ENCODE data around the gene MRPL46.
"Not testable (repeated sequence)": the region's sequence is repeated elsewhere in the genome, so short reads cannot be mapped to it uniquely, and the experiment has no call there.

Gene MRPL46

DNA sequence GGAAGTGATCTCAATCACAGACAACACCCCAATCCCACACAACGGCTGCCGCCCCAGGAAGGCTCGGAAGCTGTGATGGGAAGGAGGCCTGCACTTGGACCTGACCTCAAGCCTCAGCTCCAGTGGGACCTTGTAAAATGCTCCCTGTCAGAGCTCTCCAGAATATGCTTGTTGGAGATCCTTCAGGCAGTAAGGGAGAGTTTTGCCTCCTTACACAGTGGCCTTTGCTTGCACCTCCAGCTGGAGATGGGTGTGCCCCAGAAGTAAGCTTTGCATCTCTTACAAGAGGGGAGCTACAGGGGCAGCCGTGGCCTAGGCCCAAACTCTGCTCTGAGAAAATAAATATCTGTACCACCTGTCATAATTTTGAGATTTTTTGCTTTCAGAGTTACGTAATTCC is 10.7 kb upstream of the MRPL46 start:
- TF ChIP-seq FOXK2 (IDR thresholded peaks at IDR 0.05): no peak
- TF ChIP-seq SUZ12 (IDR thresholded peaks at IDR 0.05): no peak
- no peak for TF ChIP-seq FOXM1 (IDR thresholded peaks at IDR 0.05; ENCODE audit: borderline replicate concordance)
- TF ChIP-seq ARNT (IDR thresholded peaks at IDR 0.05): no peak
- ChIA-PET POLR2A (interaction anchor here (1.6 kb wide), 2 partner anchors 10 kb away, joined by 4 to 5 read pairs; partner anchors contain the start of genes MRPL46 and MRPS11), CTCF (interaction anchor here (0.6 kb wide), 1 partner anchor 140 kb away, joined by 3 read pairs; no protein-coding TSS in a partner anchor)
- DNase-seq (ENCODE audit: extremely low spot score): no peak

DNA sequence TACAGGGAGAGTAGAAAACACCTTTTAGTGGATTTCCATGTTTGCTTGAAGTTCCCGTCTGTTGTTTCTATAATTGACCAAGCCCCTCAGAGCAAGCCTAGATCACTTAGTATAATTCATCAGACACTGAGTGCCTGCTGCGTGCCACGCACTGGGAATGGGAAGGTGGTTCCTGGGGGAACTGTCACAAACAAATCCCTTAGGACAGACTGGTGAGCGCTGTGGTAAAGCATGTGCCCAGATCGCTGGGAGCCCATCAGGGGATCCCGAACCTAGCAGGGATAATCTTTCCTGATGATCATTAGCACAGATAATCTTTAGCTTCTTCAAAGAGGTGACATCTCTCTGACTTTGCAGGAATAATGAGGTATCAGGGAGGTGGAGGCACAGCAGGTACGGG is 9.9 kb upstream of the MRPL46 start:
- TF ChIP-seq SP1 (IDR thresholded peaks at IDR 0.05): no peak
- TF ChIP-seq ARNT (IDR thresholded peaks at IDR 0.05): no peak
- no peak for TF ChIP-seq FOXM1 (IDR thresholded peaks at IDR 0.05; ENCODE audit: borderline replicate concordance)
- no peak for TF ChIP-seq TARDBP (IDR thresholded peaks at IDR 0.05)
- no peak for TF ChIP-seq FOXK2 (IDR thresholded peaks at IDR 0.05)
- no peak for TF ChIP-seq FOXA1 (IDR thresholded peaks at IDR 0.05)
- ChIA-PET POLR2A (interaction anchor here (1.6 kb wide), 1 partner anchor 9 kb away, joined by 4 read pairs; the partner anchor contains the start of gene MRPS11), CTCF (interaction anchor here (0.5 to 0.8 kb wide), 3 partner anchors 101 to 501 kb away, joined by 3 to 7 read pairs (median 4); no protein-coding TSS in a partner anchor)
- DNase-seq (ENCODE audit: extremely low spot score): no peak

DNA sequence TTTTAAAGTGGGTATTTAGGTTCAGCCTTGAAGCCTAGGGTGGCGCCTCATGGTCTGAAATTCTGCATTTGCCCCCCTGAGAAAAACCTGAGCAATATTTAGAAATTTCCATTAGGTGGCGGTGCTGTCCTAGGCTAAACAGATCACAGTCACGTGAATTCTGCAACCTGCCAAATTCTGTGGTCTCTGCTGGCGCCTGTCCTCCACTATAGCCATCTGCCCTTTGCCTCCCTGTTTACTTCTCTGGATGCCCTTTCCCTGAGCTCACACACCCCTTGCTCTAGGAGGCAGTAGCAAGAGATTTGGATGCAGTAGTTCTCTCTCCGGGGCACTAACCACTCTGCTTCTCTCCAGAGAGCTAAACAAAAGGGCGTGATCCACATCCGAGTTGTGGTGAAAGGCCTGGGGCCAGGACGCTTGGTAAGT is 9.5 kb upstream of the MRPL46 start:
- TF ChIP-seq LEF1 (IDR thresholded peaks at IDR 0.05; ENCODE audit: borderline replicate concordance) (no peak), SP1 (IDR thresholded peaks at IDR 0.05) (no peak), SUZ12 (IDR thresholded peaks at IDR 0.05) (no peak)
- POLR2A ChIA-PET: interaction anchor here (1.6 kb wide), 1 partner anchor 9 kb away, joined by 4 read pairs; the partner anchor contains the start of gene MRPS11
- peak; percentile 70 for DNase-seq (ENCODE audit: extremely low spot score)
- CTCF ChIA-PET: interaction anchor here (0.5 to 0.8 kb wide), 3 partner anchors 101 to 502 kb away, joined by 3 to 7 read pairs (median 4); no protein-coding TSS in a partner anchor

DNA sequence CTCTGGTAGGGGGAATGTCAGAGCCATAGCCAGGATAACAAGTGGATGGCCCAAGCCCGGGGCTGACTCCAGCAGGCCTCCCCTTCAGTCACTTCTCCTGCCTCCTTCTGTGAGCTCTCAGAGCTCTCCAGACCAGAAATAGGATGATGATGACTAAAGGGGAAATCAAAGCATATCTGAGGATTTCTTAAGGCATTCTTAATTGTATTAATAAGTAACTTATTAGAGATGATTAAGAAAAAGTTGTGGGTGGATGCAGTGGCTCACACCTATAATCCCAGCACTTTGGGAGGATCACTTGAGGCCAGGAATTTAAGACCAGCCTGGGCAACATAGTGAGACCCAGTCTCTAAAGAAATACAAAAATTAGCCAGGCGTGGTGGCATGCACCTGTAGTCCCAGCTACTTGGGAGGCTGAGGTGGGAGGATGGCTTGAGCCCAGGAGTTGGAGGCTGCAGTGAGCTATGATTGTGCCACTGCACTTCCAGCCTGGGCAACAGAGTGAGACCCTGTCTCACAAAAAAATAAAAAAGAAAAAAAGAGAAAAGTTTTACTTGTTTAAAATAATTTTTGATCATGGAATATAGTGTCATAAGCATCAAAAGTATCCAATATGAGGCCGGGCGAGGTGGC is 6.6 kb upstream of the MRPL46 start:
- DNase-seq (ENCODE audit: extremely low spot score); POLR2A ChIA-PET: not testable (repeated sequence)
- CTCF ChIA-PET: interaction anchor here (1.5 kb wide), 1 partner anchor 144 kb away, joined by 7 read pairs; no protein-coding TSS in a partner anchor

DNA sequence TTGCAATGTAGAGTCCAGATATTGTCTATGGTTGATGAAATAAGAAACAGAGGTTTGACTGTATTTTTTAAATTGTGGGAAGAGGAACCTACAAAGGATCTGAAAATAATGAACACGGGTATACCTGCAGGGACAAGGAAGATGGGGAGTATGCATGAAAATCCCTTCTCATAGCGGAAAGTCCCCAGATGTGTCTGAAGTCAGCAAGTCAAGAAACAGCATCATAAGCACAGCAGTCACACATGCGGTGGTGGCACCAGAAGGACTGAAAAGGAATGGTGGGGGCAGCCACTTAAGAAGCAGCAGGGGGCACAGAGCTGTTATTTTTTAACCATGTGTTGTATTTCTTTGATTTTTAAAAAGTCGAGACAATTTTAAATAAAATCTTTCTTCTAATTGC is 5.0 kb upstream of the MRPL46 start:
- TF ChIP-seq HDGF (IDR thresholded peaks at IDR 0.05; ENCODE audit: borderline replicate concordance) (no peak), L3MBTL2 (conservative IDR thresholded peaks at IDR 0.05) (no peak)
- TF ChIP-seq, protein P1, sequence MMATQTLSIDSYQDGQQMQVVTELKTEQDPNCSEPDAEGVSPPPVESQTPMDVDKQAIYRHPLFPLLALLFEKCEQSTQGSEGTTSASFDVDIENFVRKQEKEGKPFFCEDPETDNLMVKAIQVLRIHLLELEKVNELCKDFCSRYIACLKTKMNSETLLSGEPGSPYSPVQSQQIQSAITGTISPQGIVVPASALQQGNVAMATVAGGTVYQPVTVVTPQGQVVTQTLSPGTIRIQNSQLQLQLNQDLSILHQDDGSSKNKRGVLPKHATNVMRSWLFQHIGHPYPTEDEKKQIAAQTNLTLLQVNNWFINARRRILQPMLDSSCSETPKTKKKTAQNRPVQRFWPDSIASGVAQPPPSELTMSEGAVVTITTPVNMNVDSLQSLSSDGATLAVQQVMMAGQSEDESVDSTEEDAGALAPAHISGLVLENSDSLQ (IDR thresholded peaks at IDR 0.05): no peak
- CTCF ChIA-PET: interaction anchor here (0.6 to 0.9 kb wide), 2 partner anchors 150 to 388 kb away, joined by 3 read pairs; no protein-coding TSS in a partner anchor
- no peak for DNase-seq (ENCODE audit: extremely low spot score)
- POLR2A ChIA-PET: no interaction called here

DNA sequence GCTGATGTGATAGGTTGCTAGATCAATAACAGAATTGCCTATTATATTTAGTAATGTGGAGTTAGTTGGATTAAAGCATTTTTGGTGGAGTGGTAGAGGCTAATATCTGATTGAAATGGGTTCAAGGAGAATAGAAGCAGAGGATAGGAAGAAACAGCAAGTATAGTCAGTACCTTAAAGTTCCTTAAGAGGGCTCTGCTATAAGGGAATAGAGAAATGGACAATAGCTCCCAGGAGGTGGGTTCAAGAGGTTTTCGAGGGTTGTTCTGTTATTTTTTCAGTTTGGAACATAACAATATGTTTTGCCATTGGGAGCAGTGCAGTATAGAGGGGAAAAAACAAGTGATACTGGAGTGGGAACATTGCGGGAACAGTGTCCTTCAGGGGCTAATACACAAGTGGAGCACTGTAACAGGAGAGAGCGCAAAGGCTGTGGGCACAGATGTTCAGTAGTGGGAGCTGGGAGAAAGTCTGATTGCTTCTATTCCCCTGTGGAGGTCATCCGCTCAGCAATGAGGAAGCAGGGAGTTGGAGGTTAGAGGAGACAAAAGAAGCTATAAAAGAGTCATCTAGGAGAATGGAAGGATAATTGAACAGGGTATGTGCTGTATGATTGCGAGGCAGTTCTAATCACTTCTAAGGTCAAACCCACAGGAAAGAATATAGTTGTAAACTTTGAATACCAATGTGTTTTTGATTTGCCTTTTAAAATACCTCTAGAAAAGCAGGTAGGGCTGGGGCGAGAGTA is 3.6 kb upstream of the MRPL46 start:
- POLR2A ChIA-PET: no interaction called here
- DNase-seq (ENCODE audit: extremely low spot score): no peak
- CTCF ChIA-PET: interaction anchor here (0.7 to 0.9 kb wide), 3 partner anchors 14 to 151 kb away, joined by 3 read pairs; no protein-coding TSS in a partner anchor
- TF ChIP-seq, protein P1 (IDR thresholded peaks at IDR 0.05): no peak
- TF ChIP-seq NFRKB (IDR thresholded peaks at IDR 0.05) (no peak), L3MBTL2 (conservative IDR thresholded peaks at IDR 0.05) (no peak), CTBP1 (IDR thresholded peaks at IDR 0.05; ENCODE audit: borderline replicate concordance) (no peak), TARDBP (IDR thresholded peaks at IDR 0.05) (no peak), SUZ12 (IDR thresholded peaks at IDR 0.05) (no peak), FOXA1 (IDR thresholded peaks at IDR 0.05) (no peak), ARNT (IDR thresholded peaks at IDR 0.05) (no peak), LEF1 (IDR thresholded peaks at IDR 0.05; ENCODE audit: borderline replicate concordance) (no peak), BHLHE40 (IDR thresholded peaks at IDR 0.05; ENCODE audit: borderline replicate concordance) (no peak), ZNF384 (IDR thresholded peaks at IDR 0.05) (no peak), SP1 (IDR thresholded peaks at IDR 0.05) (no peak), FOXM1 (IDR thresholded peaks at IDR 0.05; ENCODE audit: borderline replicate concordance) (no peak), FOXK2 (IDR thresholded peaks at IDR 0.05) (no peak)

DNA sequence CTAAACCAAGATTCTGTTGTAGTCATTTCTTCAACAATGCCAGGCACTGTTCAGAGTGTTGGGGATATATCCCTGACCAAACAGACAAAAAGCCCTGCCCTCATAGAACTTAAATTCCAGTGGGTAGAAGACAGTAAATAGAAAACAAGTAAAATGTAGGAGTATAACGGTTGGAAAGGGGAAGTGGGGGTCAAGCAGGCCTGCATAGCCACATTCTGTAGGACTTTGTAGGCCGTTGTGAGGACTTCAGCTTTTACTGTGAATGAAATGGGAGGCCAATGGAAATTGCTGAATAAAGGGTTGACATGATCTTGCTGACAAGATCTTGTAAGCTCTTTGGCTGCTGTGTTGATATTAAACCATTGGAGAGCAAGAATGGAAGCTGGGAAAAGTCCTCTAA is 2.1 kb upstream of the MRPL46 start:
- TF ChIP-seq CTBP1 (IDR thresholded peaks at IDR 0.05; ENCODE audit: borderline replicate concordance): no peak
- no peak for TF ChIP-seq NFRKB (IDR thresholded peaks at IDR 0.05)
- no peak for TF ChIP-seq ARNT (IDR thresholded peaks at IDR 0.05)
- no peak for TF ChIP-seq FOXA1 (IDR thresholded peaks at IDR 0.05)
- TF ChIP-seq, protein P1 (IDR thresholded peaks at IDR 0.05): no peak
- TF ChIP-seq HDGF (IDR thresholded peaks at IDR 0.05; ENCODE audit: borderline replicate concordance): no peak
- TF ChIP-seq ZNF384 (IDR thresholded peaks at IDR 0.05): no peak
- no peak for TF ChIP-seq SUZ12 (IDR thresholded peaks at IDR 0.05)
- no peak for TF ChIP-seq L3MBTL2 (conservative IDR thresholded peaks at IDR 0.05)
- CTCF ChIA-PET: no interaction called here
- DNase-seq (ENCODE audit: extremely low spot score): no peak
- POLR2A ChIA-PET: no interaction called here

DNA sequence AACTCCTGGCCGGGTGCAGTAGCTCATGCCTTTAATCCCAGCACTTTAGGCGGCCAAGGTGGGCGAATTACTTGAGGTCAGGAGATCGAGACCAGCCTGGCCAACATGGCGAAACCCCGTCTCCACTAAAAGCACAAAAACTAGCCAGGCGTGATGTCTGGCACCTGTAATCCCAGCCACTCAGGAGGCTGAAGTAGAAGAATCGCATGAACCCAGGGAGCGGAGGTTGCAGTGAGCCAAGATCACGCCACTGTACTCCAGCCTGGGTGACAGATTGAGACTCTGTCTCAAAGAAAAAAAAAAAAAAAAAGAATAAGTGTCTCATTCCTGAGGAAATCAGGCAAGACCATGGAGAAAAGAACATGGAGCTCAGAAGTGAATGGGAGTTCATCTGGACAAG is 1.5 kb upstream of the MRPL46 start:
- CTCF ChIA-PET: not testable (repeated sequence)
- POLR2A ChIA-PET: interaction anchor here (2.3 kb wide), 1 partner anchor 170 kb away, joined by 7 read pairs; the partner anchor contains the start of gene ISG20

More for the DNA sequence above, 1.5 kb upstream of the MRPL46 start:
- DNase-seq (ENCODE audit: extremely low spot score): not testable (repeated sequence)
